Erythroblast (primary cell): Measurements from ENCODE around the gene SYAP1.

Experiments
- GATA1 ChIP-seq: IDR thresholded peaks from 2 replicates; pipeline ENCODE4 v1.6.1; 2011; ENCODE audit warnings: low read depth, mild to moderate bottlenecking, control low read depth, low read length, moderate library complexity
- POLR2A ChIP-seq: IDR thresholded peaks from 2 replicates; pipeline ENCODE4 v1.6.1; 2011; ENCODE audit warnings: mild to moderate bottlenecking, low read length

- TF ChIP-seq POLR2A (no peak), GATA1 (no peak)
Measured at GRCh38 chrX:16748425-16748824, 29.0 kb downstream of the SYAP1 start.
